Measurements from ENCODE around the gene RGS7.

- no peak for TF ChIP-seq CTCF (IDR thresholded peaks at IDR 0.05; ENCODE audit: low read depth, low read length)
- no peak for TF ChIP-seq MAX (IDR thresholded peaks at IDR 0.05; ENCODE audit: low read depth, low read length)
Observed at GRCh38 chr1:240956020-240956419, 401.0 kb downstream of the RGS7 start.
